Embryonic facial prominence (tissue), 1 donor: ENCODE data around the gene B4GALT6.

Source experiments
- DNase-seq: peaks from one replicate; pipeline ENCODE4 v3.0.0-alpha.2; 2016; ENCODE audit errors: extremely low spot score

Gene B4GALT6

DNA sequence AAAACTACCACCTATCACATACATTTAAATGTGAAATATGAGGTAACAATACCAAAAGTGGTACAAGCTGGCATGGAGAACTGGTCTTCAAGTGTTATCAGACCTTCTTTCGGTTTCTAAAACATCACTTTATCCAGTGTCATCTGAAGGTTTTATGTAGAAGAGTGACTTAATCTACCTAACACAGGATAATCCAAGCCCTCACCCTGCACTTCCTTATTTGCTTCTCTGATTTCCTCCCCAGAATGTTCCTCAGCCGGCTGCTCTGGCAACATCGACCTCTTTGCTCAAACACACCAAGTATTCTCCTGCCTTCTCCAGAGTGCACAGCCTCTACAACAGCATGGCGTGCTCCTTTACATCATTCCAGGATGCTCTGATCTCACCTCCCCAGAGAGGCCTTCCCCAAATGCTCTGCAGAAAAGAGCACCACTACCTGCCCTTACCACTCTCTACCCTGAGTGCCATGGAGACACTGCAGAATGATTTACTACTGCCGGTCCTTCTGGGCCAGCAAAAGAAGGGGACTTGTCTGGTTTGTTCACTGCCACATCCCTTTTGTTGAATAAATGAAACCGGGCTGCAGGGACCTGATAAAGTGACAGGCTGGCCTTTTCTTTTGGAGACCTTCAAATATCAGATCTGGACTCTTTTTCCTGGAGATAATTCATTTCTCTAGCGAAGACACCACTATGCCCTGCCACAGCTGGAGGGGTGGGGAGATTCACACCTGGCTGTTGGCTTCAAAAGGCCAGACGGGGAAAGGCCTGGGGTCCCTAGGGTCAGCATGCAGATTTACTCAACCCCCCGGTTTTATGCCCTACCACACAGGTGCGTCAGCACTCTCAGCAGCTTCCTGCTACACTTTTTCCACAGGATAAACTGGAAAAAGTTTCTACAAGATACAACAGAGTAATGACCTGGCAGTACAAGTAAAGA is 50.7 kb downstream of the B4GALT6 start:
- no peak for DNase-seq

DNA sequence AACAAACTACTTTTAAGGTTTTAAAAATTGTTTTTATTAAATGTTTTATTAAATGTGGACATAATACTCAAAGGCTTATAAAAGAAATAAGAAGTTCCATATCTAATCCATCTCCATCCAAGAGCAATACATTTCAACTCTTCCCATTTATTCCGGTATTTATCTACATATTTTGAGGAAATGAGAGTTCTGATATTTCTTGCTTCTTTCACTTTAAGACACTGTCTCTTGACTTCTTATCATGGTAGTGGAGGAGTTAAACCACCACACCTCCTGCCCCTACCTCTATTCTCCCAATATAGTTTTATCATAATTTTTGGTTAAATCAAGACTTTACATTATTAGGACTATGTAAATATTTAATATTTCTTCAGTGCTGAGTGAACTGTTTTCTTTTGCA is 52.0 kb downstream of the B4GALT6 start:
- no peak for DNase-seq

DNA sequence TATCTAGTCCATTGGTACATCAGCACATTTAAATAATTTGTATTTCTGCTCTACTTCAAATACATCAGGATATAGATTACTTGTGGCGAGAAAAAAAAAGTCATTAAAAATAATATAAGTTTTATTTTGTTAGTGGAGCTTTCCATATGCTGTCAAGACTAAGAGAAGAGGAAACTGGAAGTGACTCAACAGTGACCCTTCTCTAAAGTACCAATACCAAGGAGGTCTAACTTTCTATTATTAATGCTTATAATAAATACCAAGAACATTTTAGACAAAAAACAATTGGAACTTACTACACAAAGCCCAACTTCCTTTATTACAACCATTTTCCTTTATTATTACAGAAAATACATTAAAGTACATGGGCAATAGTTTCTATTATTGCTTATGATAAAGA is 52.9 kb downstream of the B4GALT6 start:
- no peak for DNase-seq

DNA sequence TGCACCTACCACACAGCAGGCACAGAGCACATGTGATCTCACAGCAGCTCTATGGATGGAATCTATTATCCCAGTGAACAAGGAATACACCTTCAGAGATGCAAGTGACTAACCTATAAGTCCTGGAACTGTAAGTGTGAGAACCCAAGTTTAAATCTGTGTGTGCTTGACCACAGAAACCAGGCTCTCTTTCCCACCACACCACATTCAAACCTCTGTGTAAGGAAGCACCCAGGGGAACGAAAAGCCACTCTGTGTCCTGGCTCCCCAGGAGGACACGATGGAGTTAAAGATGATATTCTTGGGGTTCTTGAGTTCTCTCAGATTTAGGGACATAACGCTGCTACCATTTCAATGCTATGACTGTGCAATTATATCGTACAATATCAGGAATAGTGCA is 53.8 kb downstream of the B4GALT6 start:
- DNase-seq, result no peak

DNA sequence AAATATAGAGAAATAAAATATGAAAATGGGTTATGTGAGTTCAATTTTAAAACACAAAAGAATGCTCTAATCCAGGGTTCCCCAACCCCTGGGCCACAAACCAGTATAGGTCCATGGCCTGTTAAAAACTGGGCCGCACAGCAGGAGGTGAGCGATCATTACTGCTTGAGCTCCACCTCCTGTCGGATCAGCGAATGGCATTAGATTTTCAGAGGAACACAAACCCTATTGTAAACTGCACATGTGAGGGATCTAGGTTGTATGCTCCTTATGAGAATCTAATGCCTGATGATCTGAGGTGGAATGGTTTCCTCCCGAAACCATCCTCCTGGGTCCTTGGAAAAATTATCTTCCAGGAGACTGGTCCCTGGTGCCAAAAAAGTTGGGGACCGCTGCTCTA is 58.0 kb downstream of the B4GALT6 start:
- no peak for DNase-seq

DNA sequence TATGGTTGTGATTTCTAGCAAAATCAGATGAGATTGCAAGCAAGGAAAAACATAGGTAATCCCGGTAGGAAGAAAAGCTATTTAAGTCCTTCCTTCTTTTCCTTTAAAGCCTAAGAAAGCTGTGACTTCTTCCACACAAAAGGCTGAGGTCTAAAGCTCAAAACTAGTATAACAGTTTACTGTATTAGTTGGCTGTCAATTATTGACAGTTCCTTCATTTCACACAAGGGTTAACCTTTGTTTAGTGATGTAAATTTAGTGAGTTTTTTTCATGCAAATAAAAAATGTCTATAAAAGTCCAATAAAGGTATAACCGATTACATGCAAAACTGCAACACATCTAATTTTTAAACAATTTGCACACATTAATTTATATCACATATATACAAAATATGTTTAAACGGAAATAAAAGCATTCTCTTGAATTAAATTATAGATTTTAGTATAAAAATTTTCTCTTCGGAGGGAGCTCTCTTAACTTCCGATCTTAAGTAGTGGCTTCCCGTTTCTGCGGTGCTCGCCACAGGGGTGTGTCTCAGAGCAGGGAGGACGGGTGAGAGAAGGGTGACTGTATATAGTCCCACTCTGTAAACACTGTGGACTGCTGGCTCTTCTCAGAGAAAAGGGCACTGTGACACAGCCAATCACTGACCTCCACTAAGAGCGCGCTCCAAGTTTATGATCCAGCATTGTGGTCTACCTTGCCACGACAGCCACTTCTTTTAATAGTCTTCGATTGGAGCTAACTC is 59.3 kb downstream of the B4GALT6 start:
- DNase-seq, result no peak

DNA sequence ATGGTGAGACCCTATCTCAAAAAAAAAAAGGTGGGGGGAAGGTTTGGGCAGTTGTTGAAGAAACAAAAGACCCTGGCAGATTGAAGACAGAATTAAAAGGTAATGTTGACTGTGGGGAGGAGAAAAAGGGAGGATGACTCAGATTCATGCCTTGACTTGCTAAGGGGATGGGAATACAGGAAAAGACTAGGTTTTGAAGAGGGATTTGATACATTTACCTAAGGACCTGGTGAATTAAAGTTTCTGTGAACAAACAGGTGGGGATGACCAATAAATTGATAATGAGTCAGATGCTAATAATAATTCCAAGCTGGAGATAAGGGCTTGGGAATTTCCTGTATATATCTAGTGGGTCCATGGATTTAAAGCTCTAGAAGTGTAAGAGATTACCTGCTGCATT is 65.1 kb downstream of the B4GALT6 start:
- no peak for DNase-seq

DNA sequence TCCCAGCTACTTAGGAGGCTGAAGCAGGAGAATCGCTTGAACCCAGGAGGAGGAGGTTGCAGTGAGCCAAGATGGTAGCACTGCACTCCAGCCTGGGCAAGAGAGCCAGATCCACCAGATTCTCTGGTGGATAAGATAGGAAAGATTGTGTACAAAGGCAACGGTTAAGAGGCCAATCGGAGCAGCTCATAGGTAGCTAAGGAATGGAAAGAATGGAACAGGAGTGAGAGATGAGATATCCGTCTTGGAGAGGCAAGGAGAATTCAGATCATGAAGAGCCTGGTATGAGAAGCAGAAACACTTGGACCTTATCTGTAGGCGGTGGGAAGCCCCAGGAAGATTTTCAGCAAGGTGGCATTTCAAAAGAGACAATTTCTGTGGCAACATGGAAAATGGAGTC is 65.6 kb downstream of the B4GALT6 start:
- no peak for DNase-seq

DNA sequence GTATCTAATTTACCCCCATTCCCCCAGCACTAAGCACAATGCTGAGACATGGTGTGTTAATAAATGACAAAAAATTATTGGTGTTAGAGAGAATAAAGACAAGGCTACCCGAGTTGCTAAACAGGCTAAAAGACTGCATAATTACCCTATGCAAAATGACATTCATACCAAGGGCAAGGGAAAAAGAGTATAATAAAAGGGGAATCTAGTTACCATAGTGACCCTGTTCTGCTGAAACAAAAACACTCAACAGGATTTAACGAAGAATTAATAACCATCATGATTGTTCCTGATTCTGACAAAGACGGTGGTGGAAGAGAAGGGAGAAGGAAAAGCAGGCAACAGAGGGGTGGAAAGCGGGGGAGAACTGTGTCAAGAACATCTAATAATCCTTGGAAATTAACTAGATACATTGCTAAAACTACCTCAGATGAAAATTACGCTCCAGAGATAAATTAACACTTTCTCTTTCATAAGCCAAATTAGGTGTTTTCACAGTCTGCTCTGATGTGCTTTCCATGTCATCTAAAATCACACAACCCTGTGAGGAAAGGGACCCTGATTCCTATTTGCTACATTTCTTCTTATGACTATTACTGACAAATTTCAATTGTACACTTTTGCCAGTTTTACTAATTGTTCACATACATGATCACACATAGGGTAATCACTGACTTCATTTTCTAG is 67.2 kb downstream of the B4GALT6 start:
- no peak for DNase-seq

DNA sequence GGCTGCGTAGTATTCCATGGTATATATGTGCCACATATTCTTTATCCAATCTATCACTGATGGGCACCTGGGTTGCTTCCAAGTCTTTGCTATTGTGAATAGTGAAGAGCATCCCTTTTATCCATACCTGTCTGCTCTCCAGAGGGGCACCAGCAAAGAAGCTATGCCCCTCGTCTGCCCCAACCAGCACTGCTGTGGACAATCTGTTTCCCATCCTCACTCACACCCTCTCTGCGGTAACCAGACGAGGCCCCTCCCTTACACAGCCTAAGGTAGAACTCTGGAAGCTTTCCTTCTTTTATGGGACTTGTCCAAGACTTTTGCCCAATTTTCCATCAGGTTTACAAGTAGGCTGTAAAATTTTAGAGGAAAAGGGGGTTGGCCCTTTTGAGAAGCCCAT is 67.8 kb downstream of the B4GALT6 start:
- DNase-seq, result no peak

DNA sequence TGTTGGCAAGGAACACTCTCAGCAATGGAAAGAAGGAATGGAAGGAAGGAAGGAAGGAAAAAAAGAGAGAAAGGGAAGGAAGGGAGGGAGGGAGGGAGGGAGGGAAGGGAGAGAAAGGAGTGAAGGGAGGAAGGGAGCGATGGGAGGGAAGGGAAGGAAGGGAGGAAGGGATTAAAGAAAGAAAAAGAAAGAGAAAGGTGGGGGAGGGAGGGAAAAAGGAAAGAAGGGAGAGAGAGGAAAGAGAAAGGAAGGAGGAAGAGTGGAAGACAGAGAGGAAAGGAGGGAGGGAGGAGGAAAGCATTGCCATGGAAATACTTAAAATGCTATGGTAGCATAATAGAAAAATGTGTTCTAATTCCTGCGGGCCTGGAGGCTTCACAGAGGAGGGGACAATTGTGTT is 70.3 kb downstream of the B4GALT6 start:
- no peak for DNase-seq

DNA sequence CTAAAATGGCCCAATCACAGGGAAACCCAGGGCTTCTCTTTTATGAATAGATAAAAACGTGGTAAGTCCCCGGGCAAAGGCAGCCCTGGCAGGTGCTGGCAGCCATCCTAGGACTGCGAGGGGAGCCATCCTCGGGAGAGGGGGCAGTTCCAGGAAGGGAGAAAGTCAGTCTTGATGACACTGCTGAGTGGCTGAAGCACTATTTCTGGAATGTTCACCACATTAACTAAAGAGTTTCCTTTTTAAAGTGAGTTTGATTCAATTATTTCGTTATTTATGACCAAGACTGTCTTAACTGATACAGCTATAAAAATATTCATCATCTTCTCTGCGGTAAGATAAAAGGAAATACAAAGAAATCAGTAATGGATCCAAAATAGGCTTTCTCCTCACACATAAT is 72.3 kb downstream of the B4GALT6 start:
- no peak for DNase-seq

DNA sequence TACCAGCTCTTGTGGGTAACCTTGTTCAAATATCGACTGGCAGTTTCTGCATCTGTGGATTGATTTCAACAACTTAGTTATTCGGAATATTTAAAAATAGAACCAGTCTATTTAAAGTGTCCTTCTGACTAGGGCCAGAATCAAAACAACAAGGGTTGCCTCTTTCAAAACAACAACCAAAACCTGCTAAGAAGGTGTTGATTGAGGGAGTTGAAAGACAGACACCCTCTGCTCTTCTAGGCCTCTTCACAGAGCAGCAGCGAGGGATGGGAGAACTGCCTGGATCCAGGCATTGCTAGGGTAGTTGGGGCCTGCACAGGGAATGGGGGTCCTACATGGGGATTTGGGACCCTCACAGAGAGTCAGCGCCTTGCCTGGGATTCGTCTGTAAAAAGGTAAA is 72.9 kb downstream of the B4GALT6 start:
- DNase-seq, result no peak

DNA sequence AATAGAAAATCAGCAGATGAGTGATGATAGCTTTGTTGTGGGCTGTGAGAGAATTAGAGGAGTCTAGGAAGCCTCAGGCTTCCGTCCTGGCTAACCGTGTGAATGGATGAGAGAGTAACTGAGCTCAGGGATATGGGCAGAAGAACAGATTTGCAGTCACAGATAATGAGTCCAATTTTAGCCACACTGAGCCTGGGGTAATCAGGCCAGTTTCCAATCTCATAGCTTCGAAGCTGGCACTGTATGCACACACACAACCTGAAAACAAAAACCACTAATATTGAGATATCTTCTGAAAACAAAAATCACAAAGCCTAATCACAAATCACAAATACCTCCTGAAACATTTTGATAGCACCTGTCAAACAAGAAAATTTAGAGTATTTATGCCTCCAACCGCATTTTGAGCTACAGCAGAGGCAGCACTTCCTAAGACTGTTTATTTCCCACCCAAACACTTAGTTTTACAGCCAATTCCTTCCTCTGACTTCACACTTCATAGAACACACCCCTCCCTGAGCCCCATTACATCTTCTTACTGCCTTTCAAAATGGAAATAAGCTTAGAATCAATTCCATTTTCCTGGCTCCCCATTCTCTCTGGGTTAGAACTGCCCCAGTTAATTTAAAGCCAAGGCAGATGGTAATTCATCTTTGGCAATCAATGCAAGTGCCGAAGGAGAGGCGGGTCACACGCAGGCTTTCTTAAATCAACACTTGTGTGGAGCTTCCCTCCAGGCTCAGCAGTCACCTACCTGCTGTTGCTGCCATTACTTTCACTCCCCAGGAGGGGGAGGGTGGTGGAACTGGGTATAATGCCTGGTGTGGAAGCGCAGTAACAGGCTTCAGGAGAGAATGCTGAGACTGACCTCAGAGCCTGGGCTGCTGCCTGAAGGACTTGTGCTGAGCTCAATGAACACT is 73.8 kb downstream of the B4GALT6 start:
- DNase-seq, result no peak

DNA sequence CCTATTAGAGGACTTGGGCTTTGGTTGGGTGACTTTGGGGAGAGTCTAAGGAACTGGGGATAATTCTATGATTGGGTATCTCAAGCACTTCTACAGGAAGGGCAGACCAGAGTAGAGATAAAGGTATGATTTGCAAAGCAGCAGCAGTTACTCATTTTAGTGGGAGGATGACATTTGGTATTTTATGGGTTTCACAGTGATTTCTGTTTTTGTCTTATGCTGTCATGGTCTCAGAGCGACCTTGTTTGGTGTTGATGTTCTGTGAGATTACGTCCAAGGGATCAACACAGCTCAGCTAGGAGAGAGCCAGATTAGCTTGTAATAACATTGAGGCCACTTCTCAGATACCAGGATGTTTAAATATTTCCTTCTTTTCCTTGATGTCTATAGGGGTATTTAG is 74.5 kb downstream of the B4GALT6 start:
- DNase-seq, result no peak

DNA sequence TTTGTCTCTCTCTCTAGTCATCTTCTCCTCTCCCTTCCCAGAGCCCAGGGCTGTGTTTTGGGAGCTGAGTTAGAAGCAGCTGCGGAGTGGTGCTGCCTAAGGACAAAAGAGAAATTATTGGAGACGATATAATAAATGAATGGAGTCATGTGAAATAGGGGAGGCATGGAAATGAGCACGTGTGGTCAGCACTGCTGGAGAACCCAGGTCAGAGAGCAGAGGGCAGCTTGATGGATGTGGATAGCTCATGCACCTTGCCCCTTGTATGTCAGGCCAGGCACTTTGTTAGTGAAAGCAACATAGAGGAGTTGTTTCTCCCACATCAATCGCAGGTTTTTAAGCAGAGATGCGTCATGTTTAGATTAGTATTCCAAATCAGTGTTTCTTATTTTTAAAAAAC is 77.0 kb downstream of the B4GALT6 start:
- no peak for DNase-seq

DNA sequence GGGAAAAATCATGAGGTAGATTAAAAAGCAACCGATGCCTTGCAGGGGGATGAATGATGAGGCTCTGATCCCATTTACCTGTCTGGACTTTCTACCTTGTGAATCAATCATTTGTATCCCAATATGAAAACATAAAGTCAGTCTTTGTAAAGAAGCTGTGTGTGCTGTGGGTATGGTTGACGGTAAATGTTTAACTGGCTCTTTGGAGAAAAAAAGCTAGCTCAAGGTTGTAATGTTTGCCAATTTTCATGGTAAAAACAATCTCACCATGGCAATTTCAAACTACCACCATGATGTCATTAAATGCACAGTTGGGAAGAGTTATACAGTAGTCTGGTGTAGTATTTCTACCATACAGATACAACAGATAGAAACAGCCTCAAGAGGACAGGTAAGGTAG is 78.1 kb downstream of the B4GALT6 start:
- no peak for DNase-seq

DNA sequence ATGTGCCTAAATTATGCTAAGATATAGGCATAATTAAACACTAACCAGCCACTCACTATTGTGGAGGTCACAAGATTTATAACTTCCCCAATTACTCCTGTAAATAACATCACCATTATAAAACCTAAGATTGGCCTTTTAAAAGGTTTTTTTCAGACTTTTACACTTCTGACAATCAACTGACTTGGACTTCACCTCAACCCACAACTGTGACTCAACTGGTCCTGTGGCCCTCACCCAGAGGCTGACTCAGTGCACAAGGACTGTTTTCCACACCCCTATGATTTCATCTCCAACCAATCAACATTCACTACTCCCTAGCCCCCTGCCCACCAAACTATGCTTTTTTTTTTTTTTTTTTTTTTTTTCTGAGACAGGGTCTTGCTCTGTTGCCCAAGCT is 81.1 kb downstream of the B4GALT6 start:
- no peak for DNase-seq

DNA sequence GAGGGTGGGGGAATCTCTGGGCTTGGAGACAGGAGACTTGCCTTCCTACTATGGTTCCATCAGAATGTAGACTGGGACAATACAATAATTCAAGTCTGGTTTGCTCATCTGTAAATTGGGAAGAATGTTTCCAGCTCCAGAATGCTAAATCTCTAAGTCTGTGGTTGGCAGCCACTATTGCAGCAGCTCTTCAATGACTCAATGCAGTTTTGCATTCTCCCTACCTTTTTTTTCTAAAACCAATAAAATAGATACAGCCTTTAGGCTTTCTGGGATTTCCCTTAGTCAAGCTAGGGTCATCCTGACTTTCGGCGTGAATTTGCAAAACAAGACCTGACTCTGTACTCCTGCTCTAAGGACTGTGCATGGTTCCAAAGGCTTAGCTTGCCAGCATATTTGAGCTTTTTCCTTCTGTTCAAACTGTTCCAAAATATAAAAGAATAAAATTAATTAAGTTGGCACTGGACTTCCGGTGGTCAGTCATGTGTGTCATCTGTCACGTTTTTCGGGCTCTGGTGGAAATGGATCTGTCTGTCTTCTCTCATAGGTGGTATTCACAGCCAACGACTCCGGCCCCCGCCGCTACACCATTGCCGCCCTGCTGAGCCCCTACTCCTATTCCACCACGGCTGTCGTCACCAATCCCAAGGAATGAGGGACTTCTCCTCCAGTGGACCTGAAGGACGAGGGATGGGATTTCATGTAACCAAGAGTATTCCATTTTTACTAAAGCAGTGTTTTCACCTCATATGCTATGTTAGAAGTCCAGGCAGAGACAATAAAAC is 86.2 kb downstream of the B4GALT6 start:
- DNase-seq, result no peak

DNA sequence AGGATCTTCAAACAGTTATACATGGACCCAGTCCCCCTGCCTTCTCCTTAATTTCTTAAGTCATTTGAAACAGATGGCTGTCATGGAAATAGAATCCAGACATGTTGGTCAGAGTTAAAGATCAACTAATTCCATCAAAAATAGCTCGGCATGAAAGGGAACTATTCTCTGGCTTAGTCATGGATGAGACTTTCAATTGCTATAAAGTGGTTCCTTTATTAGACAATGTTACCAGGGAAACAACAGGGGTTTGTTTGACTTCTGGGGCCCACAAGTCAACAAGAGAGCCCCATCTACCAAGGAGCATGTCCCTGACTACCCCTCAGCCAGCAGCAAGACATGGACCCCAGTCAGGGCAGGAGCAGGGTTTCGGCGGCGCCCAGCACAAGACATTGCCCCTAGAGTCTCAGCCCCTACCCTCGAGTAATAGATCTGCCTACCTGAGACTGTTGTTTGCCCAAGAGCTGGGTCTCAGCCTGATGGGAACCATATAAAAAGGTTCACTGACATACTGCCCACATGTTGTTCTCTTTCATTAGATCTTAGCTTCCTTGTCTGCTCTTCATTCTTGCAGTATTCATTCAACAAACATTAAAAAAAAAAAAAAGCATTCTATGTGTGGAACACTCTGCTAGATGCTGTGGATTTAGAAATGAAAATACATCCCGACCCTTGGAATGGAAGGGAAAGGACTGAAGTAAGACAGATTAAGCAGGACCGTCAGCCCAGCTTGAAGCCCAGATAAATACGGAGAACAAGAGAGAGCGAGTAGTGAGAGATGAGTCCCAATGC is 88.1 kb downstream of the B4GALT6 start:
- peak; percentile 52 for DNase-seq
